GM19328 (cell line): ENCODE data around the gene ENDOD1.

Experiments
- ATAC-seq: cut with Tn5 transposase; IDR thresholded peaks from one replicate; pipeline ENCODE4 v1.9.1; 2021; ENCODE audit warnings: mild to moderate bottlenecking, moderate library complexity; ENCODE audit not compliant: unreplicated experiment

The ENDOD1 gene

DNA sequence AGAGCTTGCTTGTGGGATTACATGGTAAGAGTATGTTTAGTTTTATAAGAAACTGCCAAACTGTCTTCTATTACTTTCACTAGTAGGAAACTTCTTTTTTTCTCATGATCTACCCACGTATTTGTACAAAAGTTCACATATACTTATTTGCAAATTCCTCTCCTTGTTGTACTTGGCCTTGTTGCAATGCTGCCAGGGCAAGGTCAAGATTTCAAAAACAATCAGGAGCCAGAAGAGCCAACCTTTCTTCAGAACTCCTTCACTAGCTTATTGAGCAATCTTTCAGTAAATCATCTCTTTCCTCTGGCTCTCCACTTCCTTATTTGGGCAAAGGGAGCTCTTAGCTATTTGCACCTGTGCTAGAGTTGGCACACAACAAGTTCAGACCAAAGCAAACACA lies 13.2 kb upstream of the ENDOD1 start:
- no peak for ATAC-seq

DNA sequence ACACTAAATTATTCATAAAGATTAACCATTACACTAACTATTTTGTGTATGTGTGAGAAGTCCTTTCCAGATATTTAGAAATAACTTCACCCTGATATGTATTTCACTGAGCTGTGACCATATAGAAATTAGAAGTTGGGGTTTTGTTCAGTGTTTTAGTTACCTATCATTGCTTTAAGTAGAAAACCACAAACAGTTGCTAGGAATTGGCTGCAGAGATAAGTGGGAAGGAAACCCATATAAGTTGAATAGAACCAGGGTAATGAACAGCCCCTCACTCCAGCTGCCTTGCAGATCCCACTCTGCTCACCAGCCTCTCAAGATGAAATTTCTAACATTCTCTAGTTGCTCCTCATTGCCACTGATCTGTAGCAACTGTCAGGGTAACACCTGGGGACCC lies 12.7 kb upstream of the ENDOD1 start:
- ATAC-seq = no peak

DNA sequence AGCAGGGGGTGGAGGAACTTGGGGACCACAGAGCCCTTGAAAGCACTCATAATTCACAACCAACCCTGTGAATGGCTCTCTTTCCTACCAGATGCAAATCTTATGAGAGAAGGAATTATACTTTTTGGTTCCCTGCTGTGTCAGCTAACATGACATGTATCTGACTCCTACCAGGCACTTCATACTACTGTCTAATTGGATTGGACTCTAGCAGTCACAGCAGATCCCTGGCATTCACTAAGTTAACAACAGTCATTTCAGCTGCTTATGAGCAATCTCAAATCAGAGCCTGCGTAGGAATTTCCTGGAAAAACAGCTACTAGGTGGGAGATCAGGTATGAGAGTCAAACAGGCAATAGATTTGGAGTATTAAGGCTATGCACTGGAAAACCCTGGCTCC lies 11.1 kb upstream of the ENDOD1 start:
- no peak for ATAC-seq

DNA sequence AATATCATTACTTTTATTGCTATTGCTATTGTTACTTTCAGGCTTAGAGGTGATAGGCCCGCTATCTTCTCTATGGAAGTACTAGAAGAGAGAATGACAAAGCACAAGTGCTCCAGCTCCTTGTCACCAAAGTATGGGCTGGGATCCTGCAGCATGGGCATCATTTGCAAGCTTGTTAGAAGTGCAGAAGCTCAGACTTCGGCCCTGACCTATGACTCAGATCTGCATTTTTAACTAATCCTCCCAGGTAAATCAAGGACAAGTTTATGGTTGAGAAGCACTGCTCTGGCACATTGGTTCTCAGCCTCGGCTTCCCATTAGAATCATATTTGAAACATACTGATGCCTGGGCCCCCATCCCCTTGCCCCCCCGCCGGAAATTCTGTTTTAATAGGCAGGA lies 8.6 kb upstream of the ENDOD1 start:
- ATAC-seq = no peak

DNA sequence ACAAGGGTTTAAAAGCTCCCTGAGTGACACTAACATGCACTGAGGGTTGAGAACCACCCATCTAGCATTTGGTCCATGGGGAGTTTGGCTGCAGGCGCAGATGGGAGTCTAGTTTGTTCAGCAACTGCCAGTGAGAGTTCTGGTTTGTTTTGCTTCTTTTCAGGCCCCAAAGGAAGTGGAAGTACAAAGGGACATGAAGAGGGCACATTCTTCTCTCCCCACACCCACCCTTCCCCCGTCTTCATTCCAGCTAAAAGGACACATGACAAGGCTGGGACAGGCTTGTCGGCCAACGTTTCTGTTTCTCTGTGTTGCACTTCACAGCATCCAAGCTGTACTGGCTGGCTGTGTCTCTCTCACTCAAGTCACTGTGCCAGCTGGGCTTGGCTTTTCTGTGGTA lies 8.2 kb upstream of the ENDOD1 start:
- no peak for ATAC-seq

DNA sequence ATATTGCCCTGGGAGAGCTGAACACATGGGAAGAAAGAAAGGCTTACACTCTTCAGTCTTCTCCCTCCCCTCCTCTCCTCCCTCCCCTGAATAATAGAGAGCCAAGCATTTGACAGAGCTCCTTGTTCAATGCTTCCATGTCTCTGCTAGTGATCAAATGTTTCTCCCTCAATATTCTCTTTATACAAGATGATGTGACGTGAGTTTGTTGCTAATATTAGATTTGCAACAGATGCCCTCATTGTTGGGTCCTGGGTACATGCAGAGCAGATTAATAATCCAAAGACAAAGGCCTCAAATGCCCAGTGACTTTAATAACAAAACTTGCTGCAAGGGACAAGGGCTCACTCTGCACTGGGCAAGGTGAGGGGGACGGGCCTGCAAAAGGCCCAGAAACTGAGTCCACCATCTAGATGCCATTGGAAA lies 7.1 kb upstream of the ENDOD1 start:
- no peak for ATAC-seq

DNA sequence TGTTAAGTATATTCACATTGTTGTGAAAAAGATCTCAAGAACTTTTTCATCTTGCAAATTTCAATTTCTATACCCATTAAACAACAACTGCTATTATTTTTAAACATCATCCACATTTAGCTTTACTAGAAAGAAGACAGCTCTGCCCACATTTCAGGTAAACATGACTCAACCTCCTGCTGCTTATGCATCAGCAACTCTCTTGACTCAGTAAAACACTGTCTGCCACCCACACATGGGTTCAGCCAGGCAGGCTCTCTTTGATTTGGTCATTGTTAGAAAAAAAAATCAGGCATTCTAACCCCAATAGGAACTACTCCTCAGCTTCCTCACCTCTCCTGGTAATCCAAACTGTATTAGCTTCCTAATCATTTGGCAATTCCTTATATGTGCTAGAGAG lies 5.1 kb upstream of the ENDOD1 start:
- peak; percentile 36 for ATAC-seq

DNA sequence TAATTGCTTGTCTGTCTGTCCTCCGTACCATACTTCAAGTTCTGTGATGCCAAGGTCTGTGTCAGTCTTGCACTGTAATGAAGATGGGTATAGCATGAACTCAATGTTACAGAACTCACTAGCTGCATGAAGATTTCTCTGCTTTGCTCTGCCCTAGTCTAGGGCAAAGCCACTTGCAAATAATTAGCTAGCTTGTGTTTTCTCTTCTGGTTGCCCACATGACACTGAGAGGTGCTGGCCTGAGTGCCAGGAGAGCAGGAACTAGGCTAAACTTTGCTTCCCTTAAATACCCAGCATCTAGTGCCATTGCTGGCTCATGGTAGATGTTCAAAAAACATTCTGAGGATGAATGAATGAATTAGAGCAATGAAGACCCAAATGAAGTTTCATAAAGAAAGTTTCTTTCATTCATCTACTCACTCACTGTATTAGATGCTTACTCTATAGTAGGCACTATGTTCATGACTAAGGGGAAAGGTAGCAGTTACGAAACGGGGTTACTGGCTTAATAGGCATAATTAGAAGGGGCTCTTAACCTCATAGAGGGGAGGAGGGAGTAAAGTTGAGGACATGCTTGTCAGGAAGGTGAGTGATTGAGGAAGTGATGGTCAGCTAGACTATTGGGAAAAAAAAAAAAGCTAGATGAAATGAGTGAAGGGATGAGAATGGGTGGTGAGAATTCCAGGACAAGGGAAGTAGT lies 4.4 kb upstream of the ENDOD1 start:
- no peak for ATAC-seq

DNA sequence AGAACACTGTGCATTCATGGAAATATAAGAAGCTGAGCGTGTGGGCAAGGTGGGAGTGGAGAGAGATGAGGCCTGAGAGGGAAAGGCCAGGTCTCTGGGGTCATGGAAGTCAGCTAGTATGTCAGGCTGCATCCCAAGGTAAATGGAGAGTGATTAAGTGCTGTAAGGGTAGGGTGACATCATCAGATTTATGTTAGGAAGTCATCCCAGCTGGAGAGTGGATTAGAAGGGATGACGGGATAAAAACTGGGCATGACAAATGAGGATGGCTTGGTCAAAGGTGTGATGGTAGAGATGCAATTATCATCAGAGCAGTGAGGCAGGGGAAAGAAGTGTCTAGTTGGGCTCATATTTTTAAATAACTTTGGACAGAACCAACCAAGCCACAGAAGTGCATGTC lies 3.5 kb upstream of the ENDOD1 start:
- no peak for ATAC-seq

DNA sequence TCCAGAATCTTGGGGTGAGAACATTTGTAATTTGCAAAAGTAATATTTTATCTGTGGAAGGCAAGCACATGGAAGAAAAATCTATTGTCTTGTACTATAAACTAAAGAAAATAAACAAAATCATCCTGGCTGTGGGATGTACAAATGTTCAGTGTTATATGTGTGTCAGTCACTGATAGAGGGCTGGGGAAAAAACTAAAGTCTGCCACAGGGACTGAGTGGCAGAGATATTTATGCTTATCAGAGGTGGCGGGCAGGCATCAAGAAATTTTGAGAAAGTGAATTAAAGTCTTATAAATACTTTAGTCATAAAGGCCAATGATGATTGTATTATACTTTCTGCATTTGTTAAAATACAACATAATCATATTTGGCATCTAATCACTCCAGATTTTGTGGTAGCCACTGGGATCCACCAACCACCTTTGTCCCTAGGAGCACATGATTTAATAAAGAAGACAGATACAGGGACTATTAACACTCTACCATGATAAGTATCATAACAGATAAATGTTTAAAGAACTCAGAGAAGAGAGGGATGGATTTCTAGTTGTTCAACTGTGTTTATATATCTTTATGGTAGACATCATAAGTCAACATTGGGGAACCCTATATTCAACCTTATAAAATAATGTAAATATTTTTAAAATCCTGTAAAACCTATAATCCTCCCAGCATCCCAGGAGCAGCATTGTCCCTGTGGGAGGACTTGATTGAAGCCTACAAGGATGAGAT lies 2.6 kb upstream of the ENDOD1 start:
- ATAC-seq = no peak

DNA sequence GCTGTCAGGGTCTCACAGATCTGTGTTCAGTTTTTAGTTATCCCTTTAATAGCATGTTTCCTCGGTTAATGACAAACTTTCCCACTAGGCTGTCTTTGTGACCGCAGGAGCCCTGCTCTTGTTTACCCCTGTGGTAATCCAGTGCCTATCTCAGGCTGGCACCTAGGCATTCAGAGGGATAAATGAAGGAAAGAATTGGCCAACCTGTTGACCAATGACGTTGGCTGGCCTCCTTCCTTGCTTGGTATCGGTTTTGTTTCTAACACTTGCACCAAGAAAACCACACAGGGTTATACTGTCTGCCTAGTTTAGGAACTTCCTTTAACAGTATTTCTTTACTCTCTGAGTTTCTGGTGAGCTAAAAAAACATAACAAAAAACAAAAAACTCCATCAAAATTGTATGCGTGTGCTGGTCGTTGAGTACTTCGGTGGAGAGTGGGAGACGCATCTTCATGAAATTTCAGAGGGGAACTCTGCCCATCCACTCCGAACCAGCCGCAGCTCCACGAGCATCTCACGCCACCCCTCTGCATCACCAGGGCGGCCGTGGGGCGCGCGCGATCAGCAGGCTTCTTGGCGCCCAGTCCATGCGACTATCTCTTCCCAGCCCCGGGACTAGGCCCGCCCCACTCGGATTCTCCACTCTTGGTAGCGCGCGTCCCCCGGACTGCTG lies 563 bp upstream of the ENDOD1 start:
- ATAC-seq = peak; percentile 46

DNA sequence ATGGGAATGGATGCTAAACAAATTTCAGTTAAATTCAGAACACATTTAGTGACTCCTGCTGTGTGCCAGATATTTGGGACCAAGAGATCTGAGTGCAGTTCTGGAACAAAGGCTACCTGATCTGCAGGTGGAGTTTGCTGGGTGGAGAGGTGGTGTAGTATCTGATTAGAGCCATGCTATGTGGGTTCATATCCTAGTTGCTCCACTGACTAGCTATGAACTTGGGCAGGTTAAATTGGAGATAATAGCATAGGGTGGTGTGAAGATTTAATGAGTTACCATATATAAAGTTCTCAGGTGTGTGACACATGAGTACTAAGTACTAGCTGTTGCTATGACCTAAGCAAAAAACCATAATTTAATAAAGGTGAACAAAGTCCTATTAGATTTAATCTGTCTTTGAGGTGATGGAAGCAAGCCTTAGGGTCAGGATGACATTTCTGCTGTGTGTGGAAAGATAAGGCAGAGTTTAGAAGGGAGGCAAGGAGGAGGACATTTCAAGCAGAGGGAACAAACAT lies 2.1 kb downstream of the ENDOD1 start:
- ATAC-seq = no peak

DNA sequence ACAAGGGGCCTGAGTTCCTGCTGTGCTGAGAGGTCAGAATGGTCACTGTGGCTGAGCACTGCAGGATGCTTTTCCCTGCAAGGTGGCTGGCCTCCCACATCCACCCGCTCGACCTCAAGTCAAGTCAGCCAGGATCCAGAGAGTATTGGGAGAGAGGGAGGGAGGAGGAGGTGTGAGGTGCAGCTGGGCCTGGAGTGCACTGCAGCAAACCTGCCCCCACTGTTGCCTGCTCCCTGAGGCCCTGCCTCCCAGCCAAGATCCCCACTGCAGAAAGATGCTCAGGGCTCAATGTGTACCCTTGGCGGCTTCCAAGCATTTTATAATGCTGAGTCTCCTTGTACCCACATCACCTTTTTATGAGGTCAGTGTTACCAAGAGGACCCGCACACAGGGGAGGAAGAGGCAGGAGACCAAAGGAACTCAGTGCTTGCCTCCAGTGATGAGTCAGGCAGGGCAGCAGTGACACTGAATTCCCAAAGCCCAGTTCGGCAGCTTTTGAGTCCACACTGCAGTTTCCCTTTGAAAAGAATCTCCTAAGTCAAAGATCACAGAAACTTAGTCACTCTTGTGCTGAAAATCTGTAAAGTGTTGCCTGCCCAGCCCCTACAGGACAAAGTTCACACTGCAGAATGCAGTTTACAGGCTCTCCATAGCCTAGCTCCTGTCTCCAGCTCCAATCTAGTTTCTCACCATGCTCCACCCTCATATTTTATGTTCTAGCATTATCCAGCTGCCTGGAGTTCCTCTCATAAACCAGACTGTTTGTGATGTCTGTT lies 3.1 kb downstream of the ENDOD1 start:
- no peak for ATAC-seq

DNA sequence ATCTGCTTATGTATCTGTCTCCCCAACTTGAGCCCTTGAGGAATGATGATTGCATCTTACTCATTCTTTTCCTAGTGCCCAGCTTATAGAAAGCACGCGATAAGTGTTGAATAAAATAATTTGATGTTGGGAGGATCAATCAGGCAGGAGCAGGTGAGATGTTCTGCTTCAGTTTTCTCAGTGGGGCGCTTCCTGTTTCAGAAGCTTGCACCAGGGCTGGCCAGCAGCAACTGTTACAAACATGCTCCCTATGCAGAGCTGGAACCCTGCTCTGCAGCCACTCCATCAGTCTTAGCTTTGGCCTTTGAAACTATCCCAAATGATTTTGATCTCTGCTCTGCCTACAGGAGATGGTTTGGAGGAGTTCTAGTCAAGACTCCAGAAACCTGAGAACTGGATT lies 3.9 kb downstream of the ENDOD1 start:
- ATAC-seq = no peak

DNA sequence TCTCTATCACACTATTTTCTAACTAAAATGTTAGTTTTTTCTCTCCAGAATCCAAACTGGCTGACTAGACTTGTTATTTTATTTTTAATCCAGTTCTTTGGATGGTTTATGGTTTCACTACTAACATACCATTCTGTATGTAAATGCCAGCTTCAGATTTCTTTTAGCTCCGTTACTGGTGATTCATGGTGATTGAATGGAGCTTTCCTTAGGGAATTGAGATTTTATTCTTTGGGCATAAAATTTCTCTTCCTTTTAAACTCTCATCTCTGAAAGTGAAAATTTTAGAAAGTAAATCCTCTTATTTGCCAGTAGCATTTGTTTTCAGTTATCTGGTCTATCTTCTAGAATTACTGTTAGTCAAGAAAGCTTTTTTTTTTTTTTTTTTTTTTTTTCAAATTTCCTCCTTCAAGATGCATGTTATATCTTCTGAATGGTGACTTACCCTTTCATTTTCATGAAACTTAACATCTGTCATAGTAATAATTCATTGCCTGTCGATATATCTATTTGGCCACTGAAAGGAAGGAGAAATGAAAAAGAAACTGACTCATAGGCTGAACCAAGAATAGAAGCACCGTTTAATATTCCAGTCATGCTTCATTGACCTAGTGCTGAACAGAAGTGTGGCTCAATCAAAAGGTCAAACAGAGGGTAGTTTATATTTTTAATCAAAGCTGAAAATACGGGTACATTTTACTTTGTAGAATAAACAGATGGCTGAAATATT lies 6.4 kb downstream of the ENDOD1 start:
- ATAC-seq = peak; percentile 68

DNA sequence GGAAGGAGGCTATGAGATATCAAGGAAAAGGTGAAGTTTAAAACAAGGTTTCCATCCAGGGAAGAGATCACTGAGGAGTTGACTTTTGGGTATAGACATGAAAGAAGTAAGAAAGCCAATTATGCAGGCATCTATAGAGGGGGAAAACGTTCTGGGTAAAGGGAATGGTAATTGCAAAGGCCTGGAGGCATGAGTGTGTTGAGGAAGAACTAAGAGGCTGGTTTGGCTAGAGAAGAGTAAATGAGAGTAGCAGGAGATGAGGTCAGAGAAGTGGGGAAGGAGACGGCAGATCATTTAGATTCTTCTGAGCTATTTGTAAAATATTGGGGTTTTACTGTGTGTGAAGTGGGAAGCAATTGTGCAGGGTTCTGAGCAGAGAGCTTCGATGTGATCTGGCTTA lies 7.6 kb downstream of the ENDOD1 start:
- no peak for ATAC-seq

DNA sequence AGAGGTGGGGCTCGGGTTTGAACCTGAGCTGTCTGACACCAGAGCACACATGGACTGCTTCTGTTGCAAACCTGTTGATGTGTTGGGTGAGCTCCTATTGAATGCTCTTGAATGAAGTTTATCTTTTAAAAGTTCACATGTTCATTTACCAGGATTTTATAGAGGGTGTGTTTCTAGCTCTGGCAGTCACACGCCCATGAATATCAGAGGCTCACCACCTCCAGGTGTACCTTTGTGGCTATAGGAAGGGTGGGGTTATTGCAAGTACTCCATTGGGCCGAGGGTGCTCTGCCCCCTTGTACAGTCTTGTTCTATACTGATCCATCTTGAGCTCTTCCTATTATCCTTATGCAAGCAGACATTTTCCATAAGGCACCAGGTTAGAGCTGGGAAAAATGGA lies 9.2 kb downstream of the ENDOD1 start:
- no peak for ATAC-seq

DNA sequence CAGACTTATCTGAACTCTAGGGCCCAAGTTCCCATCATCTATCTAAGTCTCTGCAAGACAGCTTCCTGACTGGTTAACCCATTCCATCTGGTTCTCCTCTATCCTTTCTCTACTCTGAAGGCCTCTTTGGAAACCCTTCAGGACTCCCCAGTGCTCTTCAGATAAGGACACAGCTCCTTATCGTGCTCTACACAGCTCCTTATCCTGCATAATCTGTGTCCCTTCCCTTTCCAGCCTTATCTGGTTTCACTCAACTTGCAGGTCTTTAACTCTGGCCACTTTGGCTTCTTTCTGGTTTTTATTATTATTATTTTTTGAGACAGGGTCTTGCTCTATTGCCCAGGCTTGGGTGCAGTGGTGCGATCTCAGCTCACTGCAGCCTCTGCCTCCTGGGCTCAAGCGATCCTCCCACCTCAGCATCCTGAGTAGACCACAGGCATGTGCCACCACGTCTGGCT lies 10.6 kb downstream of the ENDOD1 start:
- ATAC-seq = no peak

DNA sequence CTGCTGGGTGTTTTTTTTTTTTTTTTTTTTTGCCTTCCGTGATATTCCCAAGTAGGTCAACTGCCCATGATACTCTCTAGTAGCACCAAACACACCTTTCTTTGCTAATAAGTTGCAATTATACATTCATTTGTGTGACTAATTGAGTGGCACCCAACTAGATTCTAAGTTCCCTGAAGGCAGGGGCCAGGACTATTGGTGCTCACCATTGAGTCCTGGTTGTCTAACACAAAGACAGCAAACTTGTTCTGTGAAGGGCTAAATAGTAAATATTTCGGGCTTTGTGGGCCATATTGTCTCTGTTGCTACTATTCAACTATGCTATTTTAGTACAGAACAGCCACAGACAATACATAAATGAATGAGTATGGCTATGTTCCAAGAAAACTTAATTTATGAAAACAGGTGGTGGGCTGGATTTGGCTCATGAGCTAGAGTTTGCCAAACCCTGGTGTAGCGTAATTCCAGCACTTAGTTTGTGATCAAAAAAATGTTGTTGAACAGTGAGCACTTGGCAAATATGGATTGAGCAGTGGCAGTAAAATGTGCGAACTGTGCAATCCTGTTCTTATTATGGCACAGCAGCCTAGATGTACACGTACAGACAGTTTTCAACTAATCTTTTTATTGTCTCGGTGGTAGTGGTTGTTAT lies 11.3 kb downstream of the ENDOD1 start:
- no peak for ATAC-seq

DNA sequence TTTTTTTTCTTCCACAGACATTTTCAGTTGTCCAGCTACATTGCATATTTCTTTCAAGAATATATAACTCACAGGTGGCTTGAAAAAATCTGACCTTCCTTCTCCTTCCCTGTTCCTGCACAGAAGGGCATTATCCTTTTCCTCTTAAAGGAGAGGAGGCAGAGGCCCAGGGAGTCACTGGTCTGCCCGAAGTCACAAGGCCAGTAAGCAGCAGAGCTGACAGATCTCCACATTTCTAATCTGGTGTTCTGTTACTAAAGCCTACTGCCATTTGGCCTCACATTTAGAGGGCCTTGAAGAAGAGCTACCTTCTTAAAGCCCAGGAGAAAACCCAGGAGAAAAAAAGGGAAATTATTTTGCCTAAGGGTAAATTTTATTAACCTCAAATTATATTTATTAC lies 12.3 kb downstream of the ENDOD1 start:
- ATAC-seq = no peak
